Left lung (tissue), 10 donors: ENCODE results near the gene APOD. TPM values are rescaled to one million over a fixed set of nuclear protein-coding genes. Genes with fewer than 3 reads are reported as not detected.

ENCODE experiments used
- ATAC-seq: fragments of 200-7000 bp; cut with Tn5 transposase; one replicate; pipeline ENCODE4 v1.9.1; 2020; ENCODE audit warnings: moderate library complexity
- DNase-seq, 4 donors: peaks; one replicate each; pipeline ENCODE4 v3.0.0-alpha.2; 2013 to 2020
- H3K27ac ChIP-seq, 2 donors: fragments of 200-600 bp; sonication (generic) in 1 of 2; one replicate each; pipeline versions ENCODE4 v1.5.0 to v1.8.0; 2020 to 2021
- H3K27me3 ChIP-seq, 2 donors: fragments of 200-600 bp; sonication (generic) in 1 of 2; one replicate each; pipeline versions ENCODE4 v1.5.0 to v1.8.0; 2020 to 2021
- H3K36me3 ChIP-seq, 2 donors: fragments of 200-600 bp; sonication (generic) in 1 of 2; one replicate each; pipeline versions ENCODE4 v1.5.0 to v1.8.0; 2020 to 2021
- H3K4me1 ChIP-seq, 2 donors: fragments of 200-600 bp; one replicate each; pipeline ENCODE4 v1.8.0; 2021
- H3K4me3 ChIP-seq, 2 donors: fragments of 200-600 bp; sonication (generic) in 1 of 2; one replicate each; pipeline versions ENCODE4 v1.5.0 to v1.8.0; 2020 to 2021; ENCODE audit warnings: mild to moderate bottlenecking in 1 of 2
- H3K9me3 ChIP-seq, 2 donors: fragments of 200-600 bp; sonication (generic) in 1 of 2; one replicate each; pipeline versions ENCODE4 v1.5.0 to v1.8.0; 2020 to 2021
- CTCF ChIP-seq, 2 donors: fragments of 200-600 bp; sonication (generic) in 1 of 2; IDR thresholded peaks; one replicate each; pipeline versions ENCODE4 v1.5.0 to v1.8.0; 2021; ENCODE audit warnings: antibody characterized with exemption in 2 of 2
- intact Hi-C, 2 donors: fragments of 100-400 bp; cut with DNase I; formaldehyde crosslinking; loops; one replicate each; pipeline versions ENCODE4 v1.11.2 to v1.14.2; 2022
- polyA plus RNA-seq, 6 donors: library from polyadenylated mRNA; unstranded; fragments of 120-200 nt; gene quantifications; one replicate each; pipeline ENCODE4 v1.2.1, GENCODE V29; 2013; ENCODE audit not compliant: insufficient read length in 6 of 6
- total RNA-seq, 2 donors: library from RNA; stranded (reverse); fragmentation: NEBNext Ultra II Directional; extraction: Animal tissue kit (Norgen Biotek cat#: 25700); gene quantifications; one replicate each; pipeline ENCODE4 v1.2.1, GENCODE V29; 2021
- donor health status: DM: no; HTN: yes; CAD: no.
- donor health status: DM: no; HTN: no; CAD: no.

The APOD gene
- total and polyA plus RNA-seq, 8 donors = 3.5 to 25.5 (median 5.0) TPM

- ATAC-seq (peak; percentile 1), DNase-seq (peak in 1 of 4 donors; percentile 20)
- Histone ChIP-seq H3K9me3 (no peaks in the 10 kb centered on the region), H3K36me3 (no peaks in the 10 kb centered on the region), H3K27ac (peak overlapping the region; percentile 94 to 98), H3K4me1 (peaks cover 5 to 74% of the 10 kb centered on the region in 2 donors), H3K4me3 (peak overlapping the region; percentile 87 to 92), H3K27me3 (peaks cover 0 to 8% of the 10 kb centered on the region in 2 donors)
- intact Hi-C loops = no loop called here
- no peak for TF ChIP-seq CTCF (IDR thresholded peaks at IDR 0.05)
Observed at GRCh38 chr3:195542316-195542697, 41.4 kb downstream of the APOD start.

GRCh38 chr3:195540511-195540910 lies 43.2 kb downstream of the APOD start:
- no peak overlapping the region for H3K27ac ChIP-seq
- intact Hi-C loops = no loop called here
- no peaks in the 10 kb centered on the region for H3K36me3 ChIP-seq
- TF ChIP-seq CTCF (IDR thresholded peaks at IDR 0.05) = no peak
- peaks cover 0 to 63% of the 10 kb centered on the region in 2 donors for H3K4me1 ChIP-seq
- DNase-seq = no peak
- peaks cover 0 to 8% of the 10 kb centered on the region in 2 donors for H3K27me3 ChIP-seq
- H3K4me3 ChIP-seq = peak overlapping the region in 1 of 2 donors; percentile 87
- no peaks in the 10 kb centered on the region for H3K9me3 ChIP-seq
- ATAC-seq = no peak

- Histone ChIP-seq H3K27me3 (peaks cover 0 to 8% of the 10 kb centered on the region in 2 donors), H3K36me3 (no peaks in the 10 kb centered on the region), H3K27ac (no peak overlapping the region), H3K4me1 (peaks cover 0 to 62% of the 10 kb centered on the region in 2 donors), H3K4me3 (no peak overlapping the region), H3K9me3 (no peaks in the 10 kb centered on the region)
- TF ChIP-seq CTCF (IDR thresholded peaks at IDR 0.05) = no peak
- no peak for ATAC-seq
- DNase-seq = no peak
- intact Hi-C loops = no loop called here
Observed at GRCh38 chr3:195540027-195540426, 43.7 kb downstream of the APOD start.

GRCh38 chr3:195539479-195539878 lies 44.3 kb downstream of the APOD start:
- ATAC-seq (no peak), DNase-seq (no peak)
- Histone ChIP-seq H3K27ac (no peak overlapping the region), H3K4me1 (peaks cover 0 to 62% of the 10 kb centered on the region in 2 donors), H3K4me3 (no peak overlapping the region), H3K27me3 (peaks cover 0 to 8% of the 10 kb centered on the region in 2 donors), H3K36me3 (no peaks in the 10 kb centered on the region), H3K9me3 (no peaks in the 10 kb centered on the region)
- no peak for TF ChIP-seq CTCF (IDR thresholded peaks at IDR 0.05)
- intact Hi-C loops = no loop called here

GRCh38 chr3:195537995-195538394 lies 45.7 kb downstream of the APOD start:
- Histone ChIP-seq H3K4me3 (no peak overlapping the region), H3K27me3 (no peaks in the 10 kb centered on the region), H3K27ac (no peak overlapping the region), H3K9me3 (no peaks in the 10 kb centered on the region), H3K4me1 (peaks cover 0 to 64% of the 10 kb centered on the region in 2 donors), H3K36me3 (no peaks in the 10 kb centered on the region)
- intact Hi-C loops = no loop called here
- DNase-seq (no peak), ATAC-seq (no peak)
- no peak for TF ChIP-seq CTCF (IDR thresholded peaks at IDR 0.05)
